Astrocyte (in vitro differentiated cells and primary cell): ENCODE results near the gene GPSM3.

ENCODE experiments used
- CTCF ChIP-seq: IDR thresholded peaks from 2 replicates; pipeline ENCODE4 v1.5.1; 2011; ENCODE audit warnings: low read depth, mild to moderate bottlenecking, inconsistent platforms, low read length, moderate library complexity; ENCODE audit not compliant: insufficient read depth
- EZH2 ChIP-seq: IDR thresholded peaks from 2 replicates; pipeline ENCODE4 v1.6.1; 2012; ENCODE audit warnings: mild to moderate bottlenecking, low read length, inconsistent platforms; ENCODE audit not compliant: insufficient read depth

- no peak for TF ChIP-seq CTCF
- TF ChIP-seq EZH2, result no peak
These were observed 491 bp downstream of the GPSM3 start for GRCh38 chr6:32191696-32192607.
